ENCODE measurements around the gene ORM1.
"Not testable (repeated sequence)": the region's sequence is repeated elsewhere in the genome, so short reads cannot be mapped to it uniquely, and the experiment has no call there.

Gene ORM1

DNA sequence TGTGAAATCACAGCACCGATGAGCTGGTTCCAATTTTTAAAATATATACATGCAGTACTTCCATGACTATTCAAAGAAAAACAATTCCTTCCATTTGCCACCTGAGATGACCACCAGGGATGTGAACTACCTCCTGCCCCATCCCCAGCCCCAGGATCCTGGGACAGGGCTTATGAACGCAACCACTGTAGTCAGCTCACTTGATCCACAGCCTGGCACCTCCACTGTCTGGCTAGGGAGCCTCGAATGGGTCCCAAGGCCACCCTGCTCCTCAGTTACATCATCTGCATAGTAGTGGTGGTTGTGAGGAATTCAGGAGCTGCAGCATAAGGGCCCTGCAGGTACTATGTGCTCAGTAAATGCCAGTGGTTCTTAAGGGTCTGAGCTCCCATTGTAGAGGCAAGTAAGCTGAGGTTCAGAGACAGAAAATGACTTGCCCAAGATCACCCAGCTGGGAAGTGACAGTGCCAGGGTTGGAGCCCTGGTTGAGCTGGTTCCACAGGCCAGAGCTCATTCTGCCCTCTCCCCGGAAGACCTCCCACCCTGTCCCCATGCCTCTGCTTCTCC lies 9.7 kb downstream of the ORM1 start:
- not testable (repeated sequence) for H3K4me1 ChIP-seq (ENCODE audit: control insufficient read depth, low read depth, low read length); H3K9me3 ChIP-seq (ENCODE audit: control insufficient read depth, low read depth, low read length); H3K27me3 ChIP-seq (ENCODE audit: control insufficient read depth, insufficient read depth, low read length); H3K36me3 ChIP-seq (ENCODE audit: control insufficient read depth, low read depth, low read length); H3K9ac ChIP-seq (ENCODE audit: low read length); H3K27ac ChIP-seq (ENCODE audit: low read length); H3K4me3 ChIP-seq (ENCODE audit: low read length)

DNA sequence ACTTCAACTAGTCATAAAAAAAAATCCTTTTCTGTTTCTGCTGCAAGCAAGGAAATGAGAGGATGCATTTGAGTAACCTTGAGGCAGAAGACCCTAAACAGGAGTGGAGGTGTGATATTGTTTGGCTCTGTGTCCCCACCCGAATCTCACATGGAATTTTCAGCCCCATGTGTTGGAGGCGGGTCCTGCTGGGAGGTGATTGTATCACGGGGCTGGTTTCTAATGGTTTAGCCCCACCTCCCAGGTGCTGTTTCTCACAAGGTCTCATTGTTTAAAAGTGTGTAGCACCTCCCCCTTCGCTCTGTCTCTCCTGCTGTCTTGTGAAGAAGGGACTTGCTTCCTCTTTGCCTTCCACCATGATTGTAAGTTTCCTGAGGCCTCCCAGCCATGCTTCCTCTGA lies 10.8 kb downstream of the ORM1 start:
- peaks cover 10% of the 10 kb centered on the region for H3K36me3 ChIP-seq (ENCODE audit: control insufficient read depth, low read depth, low read length)
- H3K4me3 ChIP-seq (ENCODE audit: low read length); H3K4me1 ChIP-seq (ENCODE audit: control insufficient read depth, low read depth, low read length); H3K27ac ChIP-seq (ENCODE audit: low read length); H3K27me3 ChIP-seq (ENCODE audit: control insufficient read depth, insufficient read depth, low read length); H3K9me3 ChIP-seq (ENCODE audit: control insufficient read depth, low read depth, low read length); H3K9ac ChIP-seq (ENCODE audit: low read length): not testable (repeated sequence)

DNA sequence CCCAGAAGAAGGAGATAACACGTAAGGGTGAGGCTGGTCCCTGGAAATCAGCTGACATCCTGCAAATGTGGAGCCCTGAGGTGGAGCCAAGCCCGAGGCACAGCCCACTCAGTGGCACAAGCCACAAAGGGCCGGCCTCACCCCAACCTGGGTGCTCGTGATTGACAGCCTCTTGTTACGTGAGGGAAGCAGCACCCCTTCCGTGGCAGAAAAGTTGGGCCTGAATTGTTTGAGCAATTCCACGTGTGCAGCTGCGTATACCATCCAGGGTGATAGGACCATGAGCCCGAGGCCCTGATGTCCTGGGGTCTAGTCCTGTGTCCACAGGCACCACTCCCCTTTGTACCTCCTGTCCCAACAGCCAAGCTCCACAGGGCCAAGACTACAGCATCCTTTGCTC lies 11.6 kb downstream of the ORM1 start:
- Histone ChIP-seq H3K4me3 (ENCODE audit: low read length) (no peak overlapping the region), H3K9me3 (ENCODE audit: control insufficient read depth, low read depth, low read length) (no peaks in the 10 kb centered on the region), H3K9ac (ENCODE audit: low read length) (no peak overlapping the region), H3K4me1 (ENCODE audit: control insufficient read depth, low read depth, low read length) (no peaks in the 10 kb centered on the region), H3K36me3 (ENCODE audit: control insufficient read depth, low read depth, low read length) (peaks cover 13% of the 10 kb centered on the region), H3K27ac (ENCODE audit: low read length) (no peak overlapping the region), H3K27me3 (ENCODE audit: control insufficient read depth, insufficient read depth, low read length) (no peaks in the 10 kb centered on the region)

DNA sequence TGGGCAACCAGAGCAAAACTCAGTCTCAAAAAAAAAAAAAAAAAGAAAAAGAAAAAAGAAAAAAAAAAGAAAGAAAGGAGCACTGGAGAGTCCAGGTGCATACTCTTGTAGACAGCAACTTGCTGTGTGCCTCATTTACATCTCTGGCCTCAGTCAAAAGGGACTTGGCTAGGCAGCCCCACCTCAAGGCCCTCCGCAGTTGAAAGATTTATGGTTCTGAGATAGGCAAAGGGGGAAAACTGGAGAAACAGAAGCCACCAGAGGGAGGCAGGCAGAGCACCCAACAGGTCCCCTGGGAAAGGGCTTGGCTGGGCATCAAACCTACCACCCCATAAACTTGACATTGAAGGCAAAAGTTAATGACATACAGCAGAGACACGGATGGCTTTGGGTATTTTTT lies 12.8 kb downstream of the ORM1 start:
- H3K27me3 ChIP-seq (ENCODE audit: control insufficient read depth, insufficient read depth, low read length): no peaks in the 10 kb centered on the region
- H3K36me3 ChIP-seq (ENCODE audit: control insufficient read depth, low read depth, low read length): peaks cover 14% of the 10 kb centered on the region
- H3K4me3 ChIP-seq (ENCODE audit: low read length): no peak overlapping the region
- no peaks in the 10 kb centered on the region for H3K4me1 ChIP-seq (ENCODE audit: control insufficient read depth, low read depth, low read length)
- H3K9me3 ChIP-seq (ENCODE audit: control insufficient read depth, low read depth, low read length): no peaks in the 10 kb centered on the region
- H3K27ac ChIP-seq (ENCODE audit: low read length): no peak overlapping the region
- H3K9ac ChIP-seq (ENCODE audit: low read length): no peak overlapping the region

DNA sequence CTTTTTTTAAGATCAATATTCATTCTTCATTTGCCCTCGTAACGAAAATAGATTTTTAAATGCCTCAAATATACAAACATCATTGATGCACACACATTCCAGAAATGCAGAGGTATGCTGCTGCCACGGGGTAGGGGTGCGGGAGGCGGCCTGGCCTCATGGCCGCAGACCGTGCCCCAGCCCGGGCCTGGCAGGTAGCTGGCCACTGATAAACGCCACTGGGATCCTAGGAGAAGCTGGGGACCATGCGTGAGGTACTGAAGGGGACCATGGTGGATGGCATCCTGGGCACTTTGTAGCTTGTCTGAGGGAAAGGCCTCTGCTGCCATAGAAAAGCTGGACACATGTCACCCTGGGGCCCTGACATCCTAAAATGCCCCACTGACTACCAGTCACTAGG lies 13.3 kb downstream of the ORM1 start:
- Histone ChIP-seq H3K9me3 (ENCODE audit: control insufficient read depth, low read depth, low read length) (no peaks in the 10 kb centered on the region), H3K27ac (ENCODE audit: low read length) (no peak overlapping the region), H3K4me1 (ENCODE audit: control insufficient read depth, low read depth, low read length) (no peaks in the 10 kb centered on the region), H3K9ac (ENCODE audit: low read length) (no peak overlapping the region), H3K4me3 (ENCODE audit: low read length) (no peak overlapping the region), H3K27me3 (ENCODE audit: control insufficient read depth, insufficient read depth, low read length) (no peaks in the 10 kb centered on the region), H3K36me3 (ENCODE audit: control insufficient read depth, low read depth, low read length) (peaks cover 18% of the 10 kb centered on the region)

DNA sequence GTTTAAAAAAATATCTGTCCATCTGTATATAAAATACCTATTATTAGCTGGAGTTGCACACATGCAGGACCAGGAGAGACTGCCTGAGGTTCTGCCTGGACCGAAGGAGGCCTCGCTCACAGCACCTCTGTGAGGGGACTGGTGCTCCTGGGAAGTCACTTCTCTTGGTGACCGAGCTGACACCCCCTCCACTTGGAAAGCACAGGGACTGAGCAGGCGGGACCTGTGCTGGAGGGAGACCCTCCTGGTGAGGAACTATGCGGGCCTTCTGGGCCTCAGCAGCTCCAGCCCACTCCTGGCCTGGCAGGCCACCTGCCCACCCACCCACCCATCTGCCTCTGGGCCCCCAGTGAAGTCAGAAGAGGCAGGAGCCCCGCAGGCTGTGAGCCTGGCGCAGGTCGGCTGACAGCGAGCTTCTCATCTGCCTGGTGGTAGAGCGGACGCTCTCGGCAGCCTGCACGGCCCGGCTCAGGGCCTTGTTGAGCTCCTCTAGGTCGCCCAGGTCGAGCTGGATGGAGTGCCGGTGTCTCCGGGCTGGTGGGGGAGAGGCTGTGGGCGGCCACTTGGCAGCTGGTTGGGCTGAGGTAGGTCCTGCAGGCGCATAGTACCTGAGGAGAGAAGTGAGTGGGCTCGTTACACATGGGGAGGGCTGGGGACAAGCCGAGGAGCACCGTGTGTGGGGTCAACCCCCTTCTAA lies 13.9 kb downstream of the ORM1 start:
- Histone ChIP-seq H3K27me3 (ENCODE audit: control insufficient read depth, insufficient read depth, low read length) (no peaks in the 10 kb centered on the region), H3K27ac (ENCODE audit: low read length) (no peak overlapping the region), H3K9ac (ENCODE audit: low read length) (no peak overlapping the region), H3K36me3 (ENCODE audit: control insufficient read depth, low read depth, low read length) (peaks cover 20% of the 10 kb centered on the region), H3K9me3 (ENCODE audit: control insufficient read depth, low read depth, low read length) (no peaks in the 10 kb centered on the region), H3K4me1 (ENCODE audit: control insufficient read depth, low read depth, low read length) (no peaks in the 10 kb centered on the region), H3K4me3 (ENCODE audit: low read length) (no peak overlapping the region)

DNA sequence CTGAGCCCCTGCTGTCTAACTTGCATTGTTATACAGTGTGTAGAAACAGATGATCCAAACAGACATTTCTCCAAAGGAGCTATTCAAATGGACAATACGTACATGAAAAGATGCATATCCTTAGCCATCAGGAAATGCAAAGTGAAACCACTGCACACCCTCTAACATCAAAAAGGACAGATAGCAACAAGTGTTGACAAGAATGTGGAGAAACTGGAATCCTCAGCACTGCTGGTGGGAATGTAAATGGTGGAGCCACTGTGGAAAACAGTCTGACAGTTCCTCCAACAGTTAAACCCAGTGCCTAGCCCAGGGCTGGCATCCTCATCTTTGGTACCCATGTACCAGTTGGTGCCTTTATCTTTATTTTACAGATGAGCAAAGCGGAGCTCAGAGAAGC lies 15.3 kb downstream of the ORM1 start:
- no peaks in the 10 kb centered on the region for H3K4me1 ChIP-seq (ENCODE audit: control insufficient read depth, low read depth, low read length)
- no peak overlapping the region for H3K4me3 ChIP-seq (ENCODE audit: low read length)
- no peak overlapping the region for H3K27ac ChIP-seq (ENCODE audit: low read length)
- H3K36me3 ChIP-seq (ENCODE audit: control insufficient read depth, low read depth, low read length): peaks cover 25% of the 10 kb centered on the region
- H3K27me3 ChIP-seq (ENCODE audit: control insufficient read depth, insufficient read depth, low read length): no peaks in the 10 kb centered on the region
- no peak overlapping the region for H3K9ac ChIP-seq (ENCODE audit: low read length)
- H3K9me3 ChIP-seq (ENCODE audit: control insufficient read depth, low read depth, low read length): no peaks in the 10 kb centered on the region

DNA sequence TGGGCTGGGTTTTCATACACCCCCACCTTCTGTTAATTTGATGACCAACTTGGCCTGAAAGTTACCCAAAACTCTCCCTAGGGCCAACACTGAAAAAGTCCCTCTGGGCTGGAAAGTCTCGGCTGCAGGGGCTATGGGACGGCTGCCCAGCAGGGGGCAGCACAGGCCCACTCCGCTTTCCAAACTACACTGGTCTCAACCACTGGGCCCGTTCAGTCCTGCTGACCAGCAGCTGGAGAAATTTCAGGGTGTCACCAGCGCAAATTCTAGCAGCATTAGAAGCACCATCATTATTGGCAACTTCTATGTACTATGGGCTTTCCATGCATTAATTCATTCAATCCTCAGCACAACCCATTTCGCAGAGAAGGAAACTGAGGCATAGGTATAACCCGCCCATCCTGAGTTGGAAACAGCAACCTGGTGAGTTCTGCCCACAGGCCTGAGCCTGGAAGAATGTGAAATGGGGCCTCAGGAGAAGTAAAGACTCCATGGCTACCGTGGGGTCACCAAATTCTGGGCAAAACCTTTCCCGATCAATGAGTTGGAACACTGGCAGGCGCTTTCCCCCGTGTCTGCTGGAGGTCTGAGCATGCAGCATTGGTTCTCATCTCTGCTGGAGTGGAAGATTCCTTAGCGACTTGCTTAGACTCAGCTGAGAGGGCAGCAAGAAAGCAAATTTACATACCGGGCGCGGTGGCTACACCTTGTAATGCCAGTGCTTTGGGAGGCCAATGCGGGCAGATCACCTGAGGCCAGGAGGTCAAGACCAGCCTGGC lies 16.4 kb downstream of the ORM1 start:
- no peaks in the 10 kb centered on the region for H3K4me1 ChIP-seq (ENCODE audit: control insufficient read depth, low read depth, low read length)
- H3K27ac ChIP-seq (ENCODE audit: low read length): no peak overlapping the region
- no peaks in the 10 kb centered on the region for H3K27me3 ChIP-seq (ENCODE audit: control insufficient read depth, insufficient read depth, low read length)
- H3K9me3 ChIP-seq (ENCODE audit: control insufficient read depth, low read depth, low read length): no peaks in the 10 kb centered on the region
- peaks cover 34% of the 10 kb centered on the region for H3K36me3 ChIP-seq (ENCODE audit: control insufficient read depth, low read depth, low read length)
- H3K9ac ChIP-seq (ENCODE audit: low read length): no peak overlapping the region
- no peak overlapping the region for H3K4me3 ChIP-seq (ENCODE audit: low read length)

DNA sequence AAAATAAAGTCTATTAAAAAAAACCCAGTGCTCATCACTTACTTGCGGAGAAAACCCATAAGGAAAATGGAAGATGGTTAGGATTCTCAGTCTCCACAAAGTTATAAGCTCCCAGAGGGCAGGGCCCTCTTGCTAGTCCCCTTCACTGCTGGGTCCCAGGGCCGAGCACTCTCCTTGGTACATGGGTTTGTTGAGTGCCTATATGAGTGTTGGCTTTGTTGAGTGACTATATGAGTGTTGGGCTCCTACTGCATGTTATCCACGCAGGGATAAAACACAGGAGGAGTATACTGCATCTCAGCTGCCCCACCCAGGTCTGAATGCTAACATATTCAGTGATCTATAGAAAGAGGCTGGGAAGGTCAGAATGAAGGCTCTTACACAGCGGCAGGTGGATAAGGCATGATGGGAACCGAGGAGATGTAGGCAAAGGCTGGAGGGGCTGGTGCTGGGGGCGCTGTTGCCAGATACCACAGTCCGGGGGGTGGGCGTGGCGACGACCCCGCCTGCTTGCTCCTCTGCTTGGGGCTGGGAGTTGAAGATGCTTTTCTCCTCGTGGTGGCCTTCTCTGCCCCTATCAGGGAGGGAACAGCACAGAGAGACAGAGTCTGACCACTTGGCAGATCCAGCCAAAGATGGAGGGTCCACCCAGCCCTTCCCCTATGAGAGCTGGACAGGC lies 18.4 kb downstream of the ORM1 start:
- Histone ChIP-seq H3K36me3 (ENCODE audit: control insufficient read depth, low read depth, low read length) (peaks cover 46% of the 10 kb centered on the region), H3K4me1 (ENCODE audit: control insufficient read depth, low read depth, low read length) (no peaks in the 10 kb centered on the region), H3K4me3 (ENCODE audit: low read length) (no peak overlapping the region), H3K9ac (ENCODE audit: low read length) (no peak overlapping the region), H3K27me3 (ENCODE audit: control insufficient read depth, insufficient read depth, low read length) (no peaks in the 10 kb centered on the region), H3K9me3 (ENCODE audit: control insufficient read depth, low read depth, low read length) (no peaks in the 10 kb centered on the region), H3K27ac (ENCODE audit: low read length) (no peak overlapping the region)

DNA sequence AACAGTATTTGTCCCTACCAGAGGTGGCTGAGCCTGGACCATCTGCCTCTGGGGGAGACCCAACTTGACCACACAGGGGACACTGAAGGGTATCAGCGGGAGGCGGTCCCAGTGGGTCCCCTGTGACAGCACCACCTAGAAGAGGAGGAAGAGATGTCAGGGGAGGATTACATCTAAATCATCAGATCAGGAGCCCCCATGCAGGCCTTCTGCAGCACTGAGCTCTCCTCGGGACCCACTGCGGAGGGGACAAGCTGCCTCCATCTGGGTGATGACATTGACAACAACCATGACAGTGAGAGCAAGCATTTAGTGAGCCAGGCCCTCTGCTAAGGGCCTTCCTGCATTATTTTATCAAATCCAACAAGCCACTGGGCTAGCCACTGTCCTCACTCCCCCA lies 19.1 kb downstream of the ORM1 start:
- no peaks in the 10 kb centered on the region for H3K4me1 ChIP-seq (ENCODE audit: control insufficient read depth, low read depth, low read length)
- H3K4me3 ChIP-seq (ENCODE audit: low read length): no peak overlapping the region
- no peaks in the 10 kb centered on the region for H3K9me3 ChIP-seq (ENCODE audit: control insufficient read depth, low read depth, low read length)
- no peaks in the 10 kb centered on the region for H3K27me3 ChIP-seq (ENCODE audit: control insufficient read depth, insufficient read depth, low read length)
- peaks cover 52% of the 10 kb centered on the region for H3K36me3 ChIP-seq (ENCODE audit: control insufficient read depth, low read depth, low read length)
- H3K9ac ChIP-seq (ENCODE audit: low read length): no peak overlapping the region
- no peak overlapping the region for H3K27ac ChIP-seq (ENCODE audit: low read length)

DNA sequence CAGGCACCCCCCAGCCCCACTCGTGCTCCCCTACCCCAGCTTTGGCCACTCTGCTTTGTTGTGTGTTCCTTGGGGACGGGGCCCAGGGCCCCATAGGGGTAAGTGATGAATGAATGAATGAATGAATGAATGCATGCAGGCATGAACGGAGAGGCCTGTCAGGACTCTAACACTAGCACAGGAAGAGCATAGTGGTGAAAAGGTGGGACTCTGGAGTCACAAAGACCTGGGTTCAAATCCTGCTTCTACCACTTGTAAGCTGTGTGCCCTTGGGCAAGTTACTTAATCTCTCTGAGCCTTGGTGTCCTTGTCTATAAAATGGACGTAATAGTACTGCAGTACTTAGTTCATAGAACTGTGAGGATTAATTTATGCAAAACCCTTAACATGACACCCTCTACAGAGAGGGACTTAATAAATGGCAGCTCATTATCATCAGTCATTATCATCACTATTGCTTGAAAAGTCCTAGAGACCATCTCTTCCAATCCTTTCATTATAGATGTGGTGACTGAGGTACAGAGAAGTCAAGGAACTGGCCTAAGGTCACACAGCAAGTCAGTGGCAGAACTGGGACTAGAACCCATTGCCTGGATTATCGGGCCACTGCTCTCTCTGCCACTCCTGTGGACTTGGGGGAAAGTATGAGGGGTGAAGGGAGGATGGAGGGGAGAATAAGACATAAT lies 20.0 kb downstream of the ORM1 start:
- Histone ChIP-seq H3K9ac (ENCODE audit: low read length) (no peak overlapping the region), H3K36me3 (ENCODE audit: control insufficient read depth, low read depth, low read length) (peaks cover 52% of the 10 kb centered on the region)

More for the DNA sequence above, 20.0 kb downstream of the ORM1 start:
- H3K4me3 ChIP-seq (ENCODE audit: low read length): no peak overlapping the region
- no peak overlapping the region for H3K27ac ChIP-seq (ENCODE audit: low read length)
- H3K27me3 ChIP-seq (ENCODE audit: control insufficient read depth, insufficient read depth, low read length): no peaks in the 10 kb centered on the region
- H3K4me1 ChIP-seq (ENCODE audit: control insufficient read depth, low read depth, low read length): no peaks in the 10 kb centered on the region
- no peaks in the 10 kb centered on the region for H3K9me3 ChIP-seq (ENCODE audit: control insufficient read depth, low read depth, low read length)

All from iPS-18a (cell line).